Measurements from ENCODE around the gene MMP28. TPM values are rescaled to one million over a fixed set of nuclear protein-coding genes. Genes with fewer than 3 reads are reported as not detected.

Gene MMP28
- total and polyA plus RNA-seq, 10 of the 15 experiments (the other 5 are each of a cell fraction or from before 2014, with no cell fraction given): not detected

DNA sequence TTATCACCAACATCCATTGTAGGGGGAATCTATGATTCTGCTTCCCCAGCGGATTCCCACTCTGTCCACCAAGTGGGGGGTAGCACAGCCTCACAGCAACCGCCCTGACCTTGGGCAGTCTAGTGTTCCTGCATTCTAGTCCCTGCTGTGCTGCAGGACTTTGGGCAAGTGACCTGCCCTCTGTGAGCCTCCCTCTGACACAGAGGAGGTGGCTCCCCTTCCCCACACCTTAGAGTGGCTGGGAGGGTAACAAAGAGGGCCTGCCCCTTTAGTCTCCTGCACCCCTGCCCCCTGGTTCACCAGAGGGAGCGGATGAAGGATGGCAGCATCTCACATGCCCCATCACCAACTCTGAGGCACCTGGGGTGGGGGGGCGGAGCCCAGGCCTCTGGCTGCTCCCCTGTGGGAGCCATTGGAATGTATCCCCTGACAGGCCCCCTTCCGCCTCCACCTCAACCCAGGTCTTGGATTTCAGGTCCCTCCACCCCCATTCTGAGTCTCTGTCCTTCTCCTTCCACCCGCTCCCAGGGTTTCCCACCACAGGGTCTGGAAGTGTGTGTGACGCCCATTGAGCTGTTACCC is 52.5 kb downstream of the MMP28 start:
- ChIA-PET RAD21 (ENCODE audit: unreplicated experiment) (no interaction called here), SMC1A (ENCODE audit: uncharacterized antibody, unreplicated experiment) (interaction anchor here (0.8 kb wide), 1 partner anchor 130 kb away, joined by 3 read pairs; no protein-coding TSS in a partner anchor), CTCF (interaction anchor here (0.6 to 6.0 kb wide), 2 partner anchors 32 to 130 kb away, joined by 3 to 116 read pairs; no protein-coding TSS in a partner anchor), POLR2A (no interaction called here)
- no TSS peak for BruUV-seq (replicated peaks)
- Histone ChIP-seq H3K4me2 (ENCODE audit: control insufficient read depth, insufficient read depth) (no peak overlapping the region), H3K27ac (ENCODE audit: control insufficient read depth, insufficient read depth) (no peak overlapping the region), H3K9ac (ENCODE audit: control insufficient read depth, insufficient read depth, low read length) (no peak overlapping the region), H3K79me2 (ENCODE audit: control insufficient read depth, insufficient read depth, low read length) (no peaks in the 10 kb centered on the region), H3K9me3 (replicated peaks; ENCODE audit: control insufficient read depth, insufficient read depth, low read length) (no peaks in the 10 kb centered on the region), H3K27me3 (replicated peaks in 1 of 2; ENCODE audit: control insufficient read depth in 2 of 2, insufficient read depth in 2 of 2, low read length in 1 of 2) (peaks cover 2 to 3% of the 10 kb centered on the region in 2 experiments; a peak in 2 of 4 replicates), H2AFZ (ENCODE audit: control insufficient read depth, low read depth, low read length) (no peak overlapping the region), H3K4me1 (ENCODE audit: control insufficient read depth, insufficient read depth, low read length) (no peaks in the 10 kb centered on the region), H3K4me3 (no peak overlapping the region), H4K20me1 (ENCODE audit: control insufficient read depth, insufficient read depth) (no peaks in the 10 kb centered on the region), H3K36me3 (ENCODE audit: control insufficient read depth in 2 of 2, insufficient read depth in 2 of 2, low read length in 1 of 2) (no peaks in the 10 kb centered on the region)
- 34% methylated on average over 6 of the region's 7 CpGs for WGBS (ENCODE audit: insufficient coverage, insufficient replicate concordance, low lambda C conversion rate, missing lambda C conversion rate)
- no peak for FAIRE-seq
- intact Hi-C loops (cut with micrococcal nuclease; ENCODE audit: unreplicated experiment) (loop anchor here (10.0 kb wide), 1 partner anchor 1318 kb away; no protein-coding TSS in a partner anchor), in situ Hi-C loops (cut with MboI) (loop anchor here (10.0 kb wide), 1 partner anchor 578 kb away; no protein-coding TSS in a partner anchor)
- no peak for ATAC-seq
- DNase-seq (ENCODE audit: low read depth, low spot score): no peak
- TF ChIP-seq ZNF207 (IDR thresholded peaks at IDR 0.05; ENCODE audit: borderline replicate concordance): no peak
- TF ChIP-seq NFYA (IDR thresholded peaks at IDR 0.05; ENCODE audit: borderline replicate concordance, low read depth, low read length): no peak
- TF ChIP-seq PAX5 (IDR thresholded peaks at IDR 0.05; ENCODE audit: borderline replicate concordance, low read depth, low read length): no peak
- no peak for TF ChIP-seq WRNIP1 (IDR thresholded peaks at IDR 0.05; ENCODE audit: borderline replicate concordance, low read depth, low read length)
- no peak for TF ChIP-seq RELB (IDR thresholded peaks at IDR 0.05; ENCODE audit: low read depth)
- TF ChIP-seq SMAD5 (IDR thresholded peaks at IDR 0.05; ENCODE audit: low read depth): no peak
- no peak for TF ChIP-seq CTCF (IDR thresholded peaks at IDR 0.05 in 2 of 3, conservative IDR thresholded peaks at IDR 0.05 in 1 of 3; ENCODE audit: control insufficient read depth in 2 of 3, extremely low read depth in 1 of 3, insufficient read depth in 1 of 3, low read depth in 3 of 3, low read length in 3 of 3)
- no peak for TF ChIP-seq KLF5 (IDR thresholded peaks at IDR 0.05; ENCODE audit: partially characterized antibody)
- TF ChIP-seq MYB (IDR thresholded peaks at IDR 0.05; ENCODE audit: borderline replicate concordance, low read depth, low read length): no peak
- TF ChIP-seq, protein P1, sequence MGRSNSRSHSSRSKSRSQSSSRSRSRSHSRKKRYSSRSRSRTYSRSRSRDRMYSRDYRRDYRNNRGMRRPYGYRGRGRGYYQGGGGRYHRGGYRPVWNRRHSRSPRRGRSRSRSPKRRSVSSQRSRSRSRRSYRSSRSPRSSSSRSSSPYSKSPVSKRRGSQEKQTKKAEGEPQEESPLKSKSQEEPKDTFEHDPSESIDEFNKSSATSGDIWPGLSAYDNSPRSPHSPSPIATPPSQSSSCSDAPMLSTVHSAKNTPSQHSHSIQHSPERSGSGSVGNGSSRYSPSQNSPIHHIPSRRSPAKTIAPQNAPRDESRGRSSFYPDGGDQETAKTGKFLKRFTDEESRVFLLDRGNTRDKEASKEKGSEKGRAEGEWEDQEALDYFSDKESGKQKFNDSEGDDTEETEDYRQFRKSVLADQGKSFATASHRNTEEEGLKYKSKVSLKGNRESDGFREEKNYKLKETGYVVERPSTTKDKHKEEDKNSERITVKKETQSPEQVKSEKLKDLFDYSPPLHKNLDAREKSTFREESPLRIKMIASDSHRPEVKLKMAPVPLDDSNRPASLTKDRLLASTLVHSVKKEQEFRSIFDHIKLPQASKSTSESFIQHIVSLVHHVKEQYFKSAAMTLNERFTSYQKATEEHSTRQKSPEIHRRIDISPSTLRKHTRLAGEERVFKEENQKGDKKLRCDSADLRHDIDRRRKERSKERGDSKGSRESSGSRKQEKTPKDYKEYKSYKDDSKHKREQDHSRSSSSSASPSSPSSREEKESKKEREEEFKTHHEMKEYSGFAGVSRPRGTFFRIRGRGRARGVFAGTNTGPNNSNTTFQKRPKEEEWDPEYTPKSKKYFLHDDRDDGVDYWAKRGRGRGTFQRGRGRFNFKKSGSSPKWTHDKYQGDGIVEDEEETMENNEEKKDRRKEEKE (IDR thresholded peaks at IDR 0.05): no peak
- no peak for TF ChIP-seq SIN3A (IDR thresholded peaks at IDR 0.05; ENCODE audit: low read depth, low read length)
- no peak for TF ChIP-seq PKNOX1 (IDR thresholded peaks at IDR 0.05)
- no peak for TF ChIP-seq IRF4 (IDR thresholded peaks at IDR 0.05; ENCODE audit: low read depth, low read length)
- TF ChIP-seq TARDBP (IDR thresholded peaks at IDR 0.05; ENCODE audit: borderline replicate concordance): no peak
- no peak for TF ChIP-seq MXI1 (IDR thresholded peaks at IDR 0.05; ENCODE audit: low read depth, low read length)
- TF ChIP-seq USF2 (IDR thresholded peaks at IDR 0.05; ENCODE audit: borderline replicate concordance, low read depth, low read length): no peak
